GM12875 (cell line): Measurements from ENCODE around the gene ANXA2R.

ENCODE experiments used
- H3K4me3 ChIP-seq: one replicate; pipeline ENCODE4 v1.5.1; 2011; ENCODE audit warnings: low read depth, low read length, control low read depth
- TF ChIP-seq, protein P1 (sequence below): IDR thresholded peaks from 2 replicates; pipeline ENCODE4 v1.5.1; 2011; ENCODE audit warnings: low read depth, mild to moderate bottlenecking, control low read depth, inconsistent platforms, low read length, moderate library complexity, borderline replicate concordance; ENCODE audit not compliant: insufficient read depth

Gene ANXA2R

DNA sequence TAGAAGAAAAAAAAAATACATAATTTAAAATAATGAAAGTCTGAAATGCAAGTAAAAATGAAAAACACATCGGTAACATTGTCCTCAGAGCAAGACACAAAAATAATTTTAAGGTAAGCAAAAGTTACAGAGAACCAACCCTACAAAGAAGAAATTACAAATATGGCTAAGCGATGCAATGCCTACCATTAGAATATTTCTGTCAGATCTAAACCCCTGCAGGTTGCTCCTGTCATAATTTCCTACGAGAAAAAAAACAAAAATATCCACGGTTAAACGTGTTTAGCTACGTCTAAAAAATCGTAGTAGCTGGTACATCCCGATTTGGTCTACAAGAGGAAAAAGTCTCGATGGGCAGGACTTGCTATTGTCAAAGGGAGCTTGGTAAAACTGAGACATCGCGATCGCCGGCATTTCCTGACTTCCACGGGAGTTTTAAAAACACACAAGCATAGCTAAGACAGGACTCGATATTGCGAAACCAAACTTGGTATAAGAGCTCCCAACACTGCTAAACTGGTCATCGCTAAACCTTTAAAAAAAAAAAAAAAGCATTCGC is 1.1 kb upstream of the ANXA2R start:
- H3K4me3 ChIP-seq: peak overlapping the region; percentile 76
- TF ChIP-seq, protein P1, sequence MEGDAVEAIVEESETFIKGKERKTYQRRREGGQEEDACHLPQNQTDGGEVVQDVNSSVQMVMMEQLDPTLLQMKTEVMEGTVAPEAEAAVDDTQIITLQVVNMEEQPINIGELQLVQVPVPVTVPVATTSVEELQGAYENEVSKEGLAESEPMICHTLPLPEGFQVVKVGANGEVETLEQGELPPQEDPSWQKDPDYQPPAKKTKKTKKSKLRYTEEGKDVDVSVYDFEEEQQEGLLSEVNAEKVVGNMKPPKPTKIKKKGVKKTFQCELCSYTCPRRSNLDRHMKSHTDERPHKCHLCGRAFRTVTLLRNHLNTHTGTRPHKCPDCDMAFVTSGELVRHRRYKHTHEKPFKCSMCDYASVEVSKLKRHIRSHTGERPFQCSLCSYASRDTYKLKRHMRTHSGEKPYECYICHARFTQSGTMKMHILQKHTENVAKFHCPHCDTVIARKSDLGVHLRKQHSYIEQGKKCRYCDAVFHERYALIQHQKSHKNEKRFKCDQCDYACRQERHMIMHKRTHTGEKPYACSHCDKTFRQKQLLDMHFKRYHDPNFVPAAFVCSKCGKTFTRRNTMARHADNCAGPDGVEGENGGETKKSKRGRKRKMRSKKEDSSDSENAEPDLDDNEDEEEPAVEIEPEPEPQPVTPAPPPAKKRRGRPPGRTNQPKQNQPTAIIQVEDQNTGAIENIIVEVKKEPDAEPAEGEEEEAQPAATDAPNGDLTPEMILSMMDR: no peak

DNA sequence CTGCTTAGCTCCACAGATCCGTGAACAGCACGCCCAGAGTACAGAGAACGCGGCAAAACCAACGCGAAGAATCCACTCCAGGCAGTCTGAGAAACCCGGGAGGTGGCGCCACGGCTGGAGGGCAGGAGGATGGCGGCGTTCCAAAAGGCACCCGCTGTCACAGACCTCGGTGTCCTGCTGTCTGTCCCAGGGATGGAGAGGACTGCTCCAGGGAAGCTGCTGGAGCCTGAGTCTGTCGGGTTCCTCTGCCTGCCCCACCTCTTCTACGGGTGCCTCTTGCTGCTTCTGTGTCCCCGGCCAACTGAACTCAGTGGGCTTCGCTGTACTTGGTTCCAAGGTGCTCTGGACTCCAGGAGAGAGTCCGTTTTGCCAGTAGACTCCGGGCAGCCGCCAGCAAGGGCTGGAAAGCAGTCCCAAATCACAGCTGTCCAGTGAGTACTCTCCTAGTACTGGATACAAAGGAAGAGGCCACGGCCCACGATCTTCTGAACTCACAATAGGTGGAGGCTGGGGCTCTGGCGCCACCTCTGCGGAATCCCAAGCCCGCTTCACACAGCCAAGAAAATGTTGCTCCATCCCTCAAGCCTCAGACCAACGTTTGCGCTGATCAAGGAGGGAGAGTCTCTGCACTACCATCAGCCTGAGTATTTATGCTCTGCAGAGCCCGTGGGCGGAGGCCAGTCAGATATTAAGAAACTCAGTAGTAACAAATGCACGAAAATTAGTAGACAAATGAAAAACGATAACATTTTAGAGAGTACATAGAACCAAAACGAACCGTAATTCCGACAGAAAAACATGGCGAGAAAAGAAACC is 440 bp downstream of the ANXA2R start:
- peak overlapping the region; percentile 72 for H3K4me3 ChIP-seq
- TF ChIP-seq, protein P1: peak; percentile 37; the same call in 1 of the 2 replicates

DNA sequence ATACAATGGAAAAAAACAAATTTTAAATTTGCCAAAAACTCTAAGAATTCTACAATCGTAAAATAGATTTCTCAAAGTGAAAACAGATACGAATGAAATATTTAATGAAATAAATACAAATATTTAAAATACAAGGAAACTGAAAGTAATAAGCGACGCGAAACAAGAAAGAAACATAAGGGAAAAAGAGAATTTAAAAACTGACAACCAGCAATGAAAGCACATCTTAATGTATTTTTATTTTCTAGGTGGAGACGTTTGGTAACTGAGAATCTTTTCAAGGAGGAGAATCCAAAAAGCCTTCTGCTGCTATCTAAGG is 1.0 kb downstream of the ANXA2R start:
- TF ChIP-seq, protein P1: no peak
- H3K4me3 ChIP-seq: peak overlapping the region; percentile 72

DNA sequence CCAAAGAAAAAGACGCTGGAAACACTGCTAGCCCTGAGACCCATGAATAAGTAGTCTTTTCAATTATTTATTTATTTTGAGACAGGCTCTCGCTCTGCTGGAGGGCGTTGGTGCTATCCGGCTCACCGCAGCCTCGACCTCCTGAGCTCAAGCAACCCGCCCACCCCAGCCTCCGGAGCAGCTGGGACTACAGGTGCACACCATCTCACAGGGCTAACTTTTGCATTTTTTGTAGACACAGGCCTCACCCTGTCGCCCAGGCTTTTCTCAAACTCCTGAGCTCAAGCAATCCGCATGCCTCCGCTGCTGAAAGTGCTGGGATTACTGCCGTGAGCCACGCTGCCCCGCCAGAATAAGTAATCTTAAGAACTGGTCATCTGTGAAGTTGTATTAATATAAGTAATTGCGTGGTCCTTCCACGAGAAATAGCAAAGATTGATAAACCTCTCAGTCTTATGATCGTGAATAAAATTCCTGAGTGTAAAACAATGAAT is 1.6 kb downstream of the ANXA2R start:
- TF ChIP-seq, protein P1: no peak

DNA sequence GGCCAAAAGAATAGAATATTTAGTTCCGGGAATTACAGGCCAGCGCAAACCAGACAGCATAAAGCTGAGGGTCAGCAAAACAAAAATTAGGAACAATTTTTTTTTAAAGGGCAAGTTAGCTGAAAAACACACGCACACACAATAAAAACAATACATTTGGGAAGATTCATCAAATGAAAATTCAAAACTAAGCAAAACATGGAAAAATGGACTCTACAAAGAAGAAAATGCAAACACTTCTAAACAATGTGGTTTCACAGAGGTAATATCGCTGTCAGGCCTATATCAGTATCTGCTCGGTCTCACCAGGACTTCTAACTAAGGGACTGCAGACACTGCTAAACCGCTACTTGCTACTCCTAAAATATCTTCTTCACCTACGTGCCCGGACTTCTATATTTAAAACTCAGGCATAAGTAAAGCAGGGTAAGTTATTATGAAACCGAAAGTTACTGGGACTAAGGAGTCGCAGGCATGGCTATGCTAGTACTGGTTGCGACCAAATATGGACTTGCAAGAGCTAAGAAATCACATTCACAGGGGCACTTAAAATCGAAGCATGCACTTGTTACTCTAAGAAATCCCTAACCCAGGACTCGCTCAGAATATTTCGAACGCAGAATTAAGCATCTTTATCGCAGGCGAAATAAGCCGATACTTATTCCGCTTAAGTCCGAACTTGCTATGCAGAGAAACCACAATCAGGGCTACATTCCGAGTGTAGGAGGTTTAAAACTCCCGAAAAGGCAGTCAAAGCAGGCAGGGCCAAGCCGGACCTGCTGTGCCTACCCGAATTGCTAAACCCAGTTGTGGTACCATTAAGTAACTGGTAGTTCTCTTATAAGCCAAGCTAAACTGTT is 2.3 kb downstream of the ANXA2R start:
- TF ChIP-seq, protein P1: no peak
- H3K4me3 ChIP-seq: no peak overlapping the region

More for the DNA sequence above, 1.6 kb downstream of the ANXA2R start:
- no peak overlapping the region for H3K4me3 ChIP-seq

DNA sequence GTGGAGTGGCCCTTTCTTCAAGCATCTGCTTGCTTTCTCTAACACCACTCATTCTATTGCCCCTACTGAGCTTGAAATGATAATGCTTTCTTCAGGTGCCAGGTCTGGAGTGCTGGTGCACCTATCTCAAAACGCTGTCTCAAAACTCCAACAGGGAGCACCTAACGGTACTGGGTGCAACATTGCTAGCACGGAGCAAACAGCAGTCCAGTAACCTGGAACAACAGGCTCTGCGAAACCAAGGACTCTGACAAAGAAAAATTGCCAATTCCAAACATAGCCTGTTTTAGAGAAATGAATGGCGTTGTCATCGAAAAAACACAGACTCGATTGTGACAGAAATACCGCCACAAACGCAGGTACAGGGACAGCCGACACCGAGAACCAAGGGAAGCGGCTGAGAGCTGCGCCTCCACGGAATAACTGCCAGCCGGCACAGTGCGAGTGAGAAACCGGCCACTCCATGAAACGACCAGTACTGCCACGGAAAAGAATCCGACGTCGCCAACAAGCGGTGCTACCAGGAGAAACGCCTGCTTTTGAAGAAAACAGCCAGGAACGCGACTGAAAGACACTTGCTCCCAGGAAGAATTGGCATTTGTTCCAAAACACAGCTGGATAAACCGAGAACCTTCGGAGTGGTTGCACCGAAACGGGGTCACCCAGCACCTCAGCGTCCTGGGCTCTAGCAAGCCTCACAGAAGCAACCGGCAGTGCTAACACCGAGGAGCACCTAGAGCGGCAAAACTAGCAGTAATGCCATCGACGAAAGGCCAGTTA is 3.1 kb downstream of the ANXA2R start:
- TF ChIP-seq, protein P1: no peak
- no peak overlapping the region for H3K4me3 ChIP-seq
